ENCODE measurements around the gene OR5AP2. TPM values are rescaled to one million over a fixed set of nuclear protein-coding genes. Genes with fewer than 3 reads are reported as not detected.

Gene OR5AP2
- total RNA-seq: not detected in 2 replicates

GRCh38 chr11:56642339-56642738 is at the start of gene OR5AP2:
Gene OR5AP2, minus strand, starts transcription at chr11:56642439. Its CDS starts 0 bp downstream, at chr11:56642439.

GRCh38 chr11:56663386-56663785 is 21.1 kb upstream of the OR5AP2 start, which contains the start of gene OR5AR1:
Gene OR5AR1, plus strand, starts transcription at chr11:56663686. Its CDS starts 0 bp downstream, at chr11:56663686.

Other genes with a start within 250 kb of the OR5AP2 start
- not detected in 2 replicates for gene OR5AL1, start 229.7 kb downstream of the OR5AP2 start, total RNA-seq
- gene OR5M3, start 169.1 kb downstream of the OR5AP2 start, total RNA-seq: not detected in 2 replicates
- not detected in 2 replicates for gene OR5M8, start 151.1 kb downstream of the OR5AP2 start, total RNA-seq
- gene OR5M11, start 99.2 kb downstream of the OR5AP2 start, total RNA-seq: not detected in 2 replicates
- gene OR5M10, start 64.7 kb downstream of the OR5AP2 start, total RNA-seq: not detected in 2 replicates
- not detected in 2 replicates for gene OR5M1, start 27.6 kb downstream of the OR5AP2 start, total RNA-seq
- gene OR5AR1, start 21.2 kb upstream of the OR5AP2 start, total RNA-seq: not detected in 2 replicates
- not detected in 2 replicates for gene OR9G1, start 56.7 kb upstream of the OR5AP2 start, total RNA-seq
- not detected in 2 replicates for gene OR9G4, start 106.3 kb upstream of the OR5AP2 start, total RNA-seq